HG03342 (cell line): ENCODE measurements around the gene FMNL2.
A peak's percentile ranks its signal among the peaks of the same experiment; 100 is the strongest.

Experiments used
- ATAC-seq: cut with Tn5 transposase; IDR thresholded peaks from one replicate; pipeline ENCODE4 v1.9.1; 2021; ENCODE audit warnings: mild to moderate bottlenecking, moderate library complexity; ENCODE audit not compliant: unreplicated experiment

FMNL2 gene

DNA sequence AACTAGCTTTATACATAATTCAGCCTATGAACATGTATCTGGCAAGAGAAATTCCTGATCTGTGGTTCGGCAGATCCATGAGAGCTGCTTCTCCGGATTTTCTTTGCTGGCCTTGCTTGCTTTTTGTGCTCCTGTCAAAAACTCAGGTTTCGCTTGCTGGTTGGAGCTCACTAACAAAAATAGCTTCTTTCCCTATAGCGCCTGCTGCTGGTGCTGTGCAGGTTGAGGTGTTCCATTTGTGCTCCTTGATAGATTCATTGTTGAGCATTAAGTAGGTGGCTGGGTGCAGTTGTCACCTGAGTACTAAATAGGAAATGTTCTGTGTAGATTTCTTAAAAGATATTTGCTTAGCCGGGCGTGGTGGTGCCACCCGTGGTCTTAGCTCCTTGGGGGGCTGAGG lies 234.2 kb downstream of the FMNL2 start:
- ATAC-seq, result no peak

DNA sequence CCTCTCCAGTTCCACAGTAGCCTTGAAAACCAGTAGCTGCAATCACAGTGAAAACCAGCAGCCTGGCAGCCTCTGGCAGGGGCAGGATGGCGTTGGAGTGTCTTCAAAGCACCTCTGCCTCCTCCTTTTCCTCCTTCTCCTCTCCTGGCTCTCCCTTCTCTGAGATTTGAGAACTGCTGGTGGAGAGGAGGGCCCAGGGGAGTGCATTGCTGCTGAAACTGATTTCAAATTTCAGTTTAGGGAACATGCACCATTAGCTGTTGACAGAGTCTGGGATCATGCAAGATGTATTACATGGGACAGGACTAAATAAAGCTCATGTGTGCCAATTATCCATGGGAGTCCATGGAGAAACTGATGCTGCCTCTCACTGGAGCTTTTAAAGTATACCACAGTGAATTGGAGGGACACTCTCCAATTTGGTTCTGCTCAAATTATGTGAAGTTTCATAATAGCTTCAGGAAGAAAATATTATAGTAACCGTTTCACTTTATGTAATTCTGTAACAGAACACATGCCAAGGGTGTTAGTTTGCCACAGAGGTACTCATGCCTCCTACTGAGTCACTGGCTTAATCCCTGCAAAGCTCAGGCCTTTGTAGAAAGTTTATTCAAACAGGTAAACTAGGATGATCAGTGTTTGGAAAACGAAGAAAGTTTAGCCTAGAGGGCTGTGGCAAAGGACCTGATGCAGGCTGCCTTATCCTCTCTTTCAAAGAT lies 236.2 kb downstream of the FMNL2 start:
- ATAC-seq, result no peak

DNA sequence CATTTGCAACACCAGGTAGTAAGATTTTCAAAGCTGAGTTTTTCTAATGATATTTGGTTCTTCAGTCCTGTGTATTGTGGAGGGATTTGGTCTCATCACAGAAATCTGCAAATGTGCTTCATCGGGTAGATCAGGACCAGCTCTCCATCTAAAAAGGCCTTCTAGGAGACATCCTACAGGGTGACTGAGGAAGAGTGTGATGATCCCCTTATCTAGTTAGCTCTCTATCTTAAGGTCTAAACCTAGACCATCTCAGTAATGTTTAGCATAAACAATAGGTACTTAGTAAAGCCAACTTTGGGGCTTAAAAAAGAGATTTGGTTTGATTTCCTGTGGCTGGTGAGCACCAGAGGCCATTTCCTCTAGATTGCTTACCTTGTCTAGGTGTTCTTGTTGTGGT lies 237.1 kb downstream of the FMNL2 start:
- no peak for ATAC-seq

DNA sequence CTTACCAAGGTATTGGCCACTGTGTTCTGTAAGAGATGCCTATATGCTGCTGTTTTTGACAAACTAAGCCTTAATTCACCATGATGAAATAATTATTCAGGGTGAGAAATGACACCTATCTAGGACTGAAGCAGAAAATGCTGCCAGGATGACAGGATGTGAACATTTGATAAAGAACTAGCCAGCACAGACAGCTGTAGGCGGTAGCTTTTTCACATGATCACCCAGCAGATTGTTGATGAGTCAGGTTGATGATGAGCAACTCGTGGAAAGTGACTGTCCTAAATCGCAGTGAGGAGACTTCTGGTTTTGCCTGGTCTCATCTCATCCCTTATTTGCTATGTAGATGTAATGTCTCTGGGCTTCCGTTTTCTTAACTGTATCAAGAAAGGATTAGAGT lies 238.2 kb downstream of the FMNL2 start:
- peak; percentile 95 for ATAC-seq

DNA sequence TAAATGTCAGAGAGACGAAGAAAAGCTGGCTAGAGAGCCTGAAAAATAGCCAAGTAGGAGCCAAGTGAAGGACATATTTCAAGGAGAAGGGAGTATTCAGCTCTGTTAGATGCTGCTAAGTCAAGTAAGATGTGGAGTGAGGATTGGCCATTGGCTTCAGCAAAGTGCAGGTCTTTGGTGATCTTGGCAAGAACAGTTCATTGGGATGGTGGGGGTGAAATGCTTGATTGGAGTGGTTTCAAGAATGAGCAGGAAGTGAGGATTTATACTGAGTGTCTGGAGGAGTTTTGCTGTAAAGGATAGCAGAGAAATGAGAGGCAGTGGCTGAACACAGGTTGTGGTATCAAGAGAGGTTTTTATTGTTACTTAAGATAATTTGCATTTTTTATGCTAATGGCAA lies 242.6 kb downstream of the FMNL2 start:
- no peak for ATAC-seq

DNA sequence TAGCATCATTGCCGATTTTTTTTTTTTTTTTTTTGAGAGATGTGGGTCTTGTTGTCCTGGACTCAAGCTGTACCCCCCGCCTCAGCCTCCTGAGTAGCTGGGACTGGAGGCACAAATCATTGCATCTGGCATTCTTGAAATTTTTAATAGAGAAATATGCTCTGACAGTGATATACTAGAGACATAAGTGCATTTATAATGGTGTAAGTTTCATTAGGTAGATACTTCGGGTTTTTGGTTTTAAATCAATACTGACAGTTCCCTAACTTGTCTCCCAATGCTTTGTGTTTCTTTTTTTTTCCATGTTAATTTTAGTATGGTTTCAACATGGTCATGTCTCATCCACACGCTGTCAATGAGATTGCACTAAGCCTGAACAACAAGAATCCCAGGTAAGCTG lies 243.6 kb downstream of the FMNL2 start:
- ATAC-seq, result no peak

DNA sequence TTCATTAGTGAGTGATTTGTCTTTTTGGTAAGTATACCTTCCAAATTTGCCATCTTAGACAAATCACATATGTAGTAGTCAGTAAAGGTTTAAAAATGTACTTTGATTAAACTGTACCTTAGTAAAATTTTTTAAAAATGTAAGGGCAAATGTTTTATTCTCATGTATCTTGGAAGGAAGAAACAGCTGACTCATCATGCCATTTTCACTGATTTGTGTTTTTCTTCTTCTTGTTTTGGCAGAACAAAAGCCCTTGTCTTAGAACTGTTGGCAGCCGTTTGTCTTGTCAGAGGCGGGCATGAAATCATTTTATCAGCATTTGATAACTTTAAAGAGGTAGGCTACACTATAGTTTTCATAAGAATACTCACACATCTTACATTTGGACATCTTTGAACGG lies 245.7 kb downstream of the FMNL2 start:
- ATAC-seq, result no peak

DNA sequence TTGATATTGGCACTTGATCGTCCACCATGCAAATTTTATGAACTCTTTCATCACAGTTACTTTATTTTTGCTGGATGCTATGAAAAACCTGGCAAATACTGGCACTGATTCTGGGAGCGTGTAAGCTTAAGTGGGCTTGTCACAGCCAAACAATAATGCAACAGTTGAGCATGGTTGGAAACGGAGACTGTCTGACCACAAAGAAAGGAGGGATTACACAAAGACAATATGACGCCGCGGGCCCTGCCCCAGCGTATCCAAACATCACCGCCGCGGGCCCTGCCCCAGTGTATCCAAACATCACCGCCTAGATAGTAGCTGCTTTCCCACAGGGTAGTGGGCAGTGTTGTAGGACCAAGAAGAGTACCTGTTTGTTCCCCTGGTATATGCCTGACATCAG lies 246.4 kb downstream of the FMNL2 start:
- ATAC-seq, result no peak

DNA sequence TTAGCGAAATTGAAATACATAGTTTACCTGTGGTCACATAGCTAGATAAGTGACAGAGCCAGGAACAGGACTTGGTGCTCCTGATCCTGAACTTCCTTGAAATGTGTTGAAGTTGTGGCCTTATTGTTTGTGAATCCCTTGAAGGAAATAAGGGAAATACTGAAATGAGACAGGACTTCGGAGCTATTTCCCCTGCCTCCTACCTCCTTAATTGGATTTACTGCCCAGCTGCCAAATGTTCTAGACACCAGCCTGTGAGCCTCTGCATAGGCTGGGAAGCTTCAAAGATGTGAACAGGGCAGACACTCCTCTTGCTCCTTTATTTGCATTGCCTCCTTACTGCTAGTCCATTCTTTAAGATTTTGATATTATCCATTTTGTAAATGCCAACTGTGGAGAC lies 247.1 kb downstream of the FMNL2 start:
- ATAC-seq, result no peak

DNA sequence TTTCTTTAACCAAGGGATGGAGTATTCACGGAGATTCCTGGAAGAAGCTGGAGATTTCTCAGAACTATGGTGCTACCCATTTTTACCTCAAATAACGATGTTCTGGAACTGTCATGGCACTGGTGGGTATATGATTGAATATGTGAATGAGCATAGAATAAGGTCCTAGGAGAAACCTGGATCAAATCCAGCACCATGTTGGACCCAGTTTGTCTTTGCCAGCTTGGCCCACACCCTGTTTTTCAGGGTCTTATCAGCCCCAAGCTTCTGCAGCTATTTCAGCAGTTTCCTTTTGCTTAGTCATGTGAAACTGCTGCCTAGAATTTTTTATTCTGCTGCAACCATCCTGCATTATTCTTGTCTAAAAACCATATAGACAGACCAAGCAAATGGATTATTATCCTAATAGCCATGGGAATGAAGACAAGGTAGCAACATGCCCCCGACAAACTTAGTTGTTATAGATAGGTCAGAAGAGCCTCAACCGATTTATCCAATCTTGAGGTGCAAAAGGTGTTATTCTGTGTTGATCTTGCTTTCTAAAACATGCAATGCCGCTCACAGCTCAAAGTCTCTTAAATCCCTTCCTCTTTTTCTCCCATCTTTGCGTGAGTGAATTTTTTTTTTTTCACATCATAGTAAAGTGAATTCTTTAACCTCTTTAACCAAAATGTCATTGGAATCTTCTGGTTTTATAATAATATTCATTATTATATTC lies 248.7 kb downstream of the FMNL2 start:
- no peak for ATAC-seq

DNA sequence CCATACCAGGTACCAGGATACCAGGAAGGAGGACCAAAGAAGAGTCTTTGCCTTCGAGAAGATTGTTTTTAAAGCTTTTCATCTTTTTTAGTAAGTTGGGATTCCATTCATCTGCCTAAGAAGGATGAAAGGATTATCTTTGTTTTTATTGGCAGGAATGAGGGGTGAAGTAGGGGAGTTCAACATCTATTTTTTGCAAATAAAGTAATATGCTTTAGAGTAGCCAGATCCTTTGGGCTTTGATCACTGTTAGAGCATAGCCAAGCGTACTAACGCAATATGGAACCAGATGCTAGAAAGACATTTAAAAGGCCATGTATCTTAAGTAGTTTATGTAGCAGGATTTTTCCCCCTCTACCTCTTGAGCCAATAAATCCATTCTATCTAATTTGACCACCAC lies 249.3 kb downstream of the FMNL2 start:
- ATAC-seq, result no peak

DNA sequence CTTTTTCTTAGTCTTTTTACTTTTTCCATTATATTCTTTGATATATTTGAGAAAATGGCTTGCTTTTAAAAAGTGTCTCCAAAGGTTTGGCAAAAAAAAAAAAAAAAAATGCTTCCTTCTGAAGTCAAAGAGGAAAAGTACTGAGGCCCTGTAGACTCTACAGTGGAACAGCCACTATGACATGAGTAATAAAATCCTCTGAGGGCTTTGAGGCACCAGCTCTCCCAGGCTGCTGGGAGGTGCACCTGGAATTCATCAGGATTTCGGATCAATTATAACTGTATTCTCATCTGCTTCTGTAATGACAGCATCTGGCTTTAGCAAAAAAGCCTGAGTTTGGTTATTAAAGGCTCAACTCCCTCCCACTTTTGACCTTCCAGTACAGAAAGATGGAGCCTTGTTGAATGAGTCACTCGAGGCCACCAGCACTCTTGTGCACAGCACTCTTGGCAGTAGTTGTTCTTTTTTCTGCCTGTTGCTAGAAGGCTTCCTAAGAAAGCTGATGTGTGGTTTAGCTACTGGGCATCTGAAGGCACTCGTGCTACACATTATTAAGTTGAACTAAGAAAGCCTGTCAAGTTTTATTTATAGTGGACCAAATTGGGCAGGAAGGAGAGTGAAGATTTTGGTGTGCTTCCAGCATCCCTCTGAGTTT lies 251.0 kb downstream of the FMNL2 start:
- ATAC-seq, result no peak

DNA sequence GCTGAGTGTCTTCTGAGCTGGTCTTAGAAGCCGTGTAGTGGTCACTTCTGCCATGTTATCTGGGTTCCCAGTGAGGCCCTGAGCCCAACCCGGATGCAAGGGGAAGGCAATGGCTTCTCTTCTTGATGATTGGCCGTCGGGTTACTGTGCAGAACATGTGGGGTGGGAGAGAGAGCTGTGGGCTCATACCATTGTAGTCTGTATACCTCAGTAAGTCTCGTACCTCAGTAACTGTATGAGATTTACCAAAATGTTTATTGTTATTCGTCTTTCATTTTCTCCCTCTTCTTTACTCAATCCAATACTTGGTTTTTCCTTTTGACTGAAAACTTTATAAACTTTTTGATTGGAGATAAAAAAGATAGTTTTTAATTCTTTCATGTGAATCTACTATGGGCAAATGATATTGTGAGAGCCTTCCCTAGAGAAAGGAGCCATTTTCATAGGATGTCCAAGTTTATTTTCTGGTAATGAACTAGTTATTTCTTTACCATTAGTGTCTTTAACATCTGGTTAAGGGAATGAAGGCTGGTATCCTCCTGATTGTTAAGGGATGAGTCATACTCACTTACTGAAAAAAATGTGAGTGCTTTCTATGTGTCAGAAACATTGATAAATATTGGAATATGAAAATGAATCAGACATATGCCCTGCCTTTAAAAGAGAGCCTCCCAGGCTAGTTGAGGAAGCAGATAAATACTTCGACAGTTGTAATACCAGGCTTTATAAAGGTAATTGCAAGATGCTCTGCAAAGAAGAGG lies 252.4 kb downstream of the FMNL2 start:
- ATAC-seq, result no peak

DNA sequence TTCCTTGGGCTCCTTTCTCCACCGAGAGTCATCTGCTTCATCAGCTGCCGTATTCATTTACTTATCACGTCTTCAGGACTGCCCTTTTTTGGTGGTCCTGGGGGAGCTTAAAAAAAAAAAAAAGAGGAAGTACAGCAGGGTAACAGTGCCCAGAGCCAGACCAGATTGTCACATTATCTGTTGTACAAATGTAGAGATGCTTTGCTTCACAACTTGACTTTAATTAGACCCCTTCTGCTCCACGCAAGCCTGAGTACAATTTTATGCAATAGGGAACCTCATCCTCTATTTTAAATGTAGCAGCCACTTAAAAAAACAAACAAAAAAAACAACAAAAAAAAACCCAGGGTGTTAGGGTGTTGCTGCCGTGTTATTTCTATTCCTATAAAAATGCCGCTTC lies 254.0 kb downstream of the FMNL2 start:
- ATAC-seq, result no peak

DNA sequence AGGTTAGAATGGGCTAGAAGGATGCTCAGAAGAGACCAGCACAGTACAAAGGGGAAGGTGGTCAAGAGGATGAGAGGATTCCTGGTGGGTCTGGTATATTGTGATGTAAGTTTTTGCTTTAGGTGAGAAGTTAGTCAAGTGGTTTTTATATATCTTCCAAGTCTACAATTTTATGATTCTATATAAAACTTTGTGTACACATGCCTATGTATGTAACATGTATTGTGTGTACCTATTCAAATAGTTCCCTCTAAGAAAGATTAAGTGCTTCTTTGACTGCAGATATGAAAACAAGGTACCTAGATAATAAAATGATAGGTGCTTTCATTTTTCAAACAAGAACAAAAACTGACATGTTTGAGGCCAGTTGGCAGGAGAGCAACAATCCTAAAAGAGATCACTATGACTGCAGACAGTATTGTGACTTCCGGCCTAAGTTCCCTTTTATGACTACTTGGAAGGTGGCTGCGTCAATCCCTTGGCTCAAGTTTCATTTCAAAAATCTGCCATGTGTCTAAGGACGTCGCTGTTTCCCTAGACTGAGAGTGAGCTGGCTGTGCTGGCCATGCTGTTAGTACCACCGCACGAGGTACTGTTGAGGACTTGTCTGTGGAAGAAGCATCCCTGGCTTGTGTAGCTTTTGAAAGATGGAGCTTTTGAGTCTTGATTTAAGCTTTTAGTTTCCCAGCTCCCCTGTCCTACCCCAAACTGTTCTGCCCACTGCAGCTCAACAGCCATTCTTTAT lies 259.2 kb downstream of the FMNL2 start:
- peak; percentile 89 for ATAC-seq

DNA sequence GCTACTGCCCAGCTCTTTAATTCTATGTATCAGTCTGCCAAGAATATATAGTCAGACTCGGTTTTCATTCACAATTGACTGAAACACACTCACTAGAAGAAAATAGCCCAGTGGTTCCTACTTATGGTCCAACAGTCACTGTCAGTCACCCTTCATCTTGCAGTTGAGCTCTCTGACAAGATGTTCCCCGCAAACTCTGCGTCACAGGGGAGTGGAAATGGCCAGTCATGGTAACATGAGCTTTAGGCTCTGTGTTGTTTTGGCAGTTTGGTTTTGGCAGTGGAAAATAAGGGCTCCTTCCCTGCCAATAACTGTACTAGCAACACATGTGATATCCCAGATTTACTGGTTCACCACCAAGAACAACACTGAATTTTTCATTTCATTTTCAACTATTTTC lies 259.8 kb downstream of the FMNL2 start:
- ATAC-seq, result no peak

DNA sequence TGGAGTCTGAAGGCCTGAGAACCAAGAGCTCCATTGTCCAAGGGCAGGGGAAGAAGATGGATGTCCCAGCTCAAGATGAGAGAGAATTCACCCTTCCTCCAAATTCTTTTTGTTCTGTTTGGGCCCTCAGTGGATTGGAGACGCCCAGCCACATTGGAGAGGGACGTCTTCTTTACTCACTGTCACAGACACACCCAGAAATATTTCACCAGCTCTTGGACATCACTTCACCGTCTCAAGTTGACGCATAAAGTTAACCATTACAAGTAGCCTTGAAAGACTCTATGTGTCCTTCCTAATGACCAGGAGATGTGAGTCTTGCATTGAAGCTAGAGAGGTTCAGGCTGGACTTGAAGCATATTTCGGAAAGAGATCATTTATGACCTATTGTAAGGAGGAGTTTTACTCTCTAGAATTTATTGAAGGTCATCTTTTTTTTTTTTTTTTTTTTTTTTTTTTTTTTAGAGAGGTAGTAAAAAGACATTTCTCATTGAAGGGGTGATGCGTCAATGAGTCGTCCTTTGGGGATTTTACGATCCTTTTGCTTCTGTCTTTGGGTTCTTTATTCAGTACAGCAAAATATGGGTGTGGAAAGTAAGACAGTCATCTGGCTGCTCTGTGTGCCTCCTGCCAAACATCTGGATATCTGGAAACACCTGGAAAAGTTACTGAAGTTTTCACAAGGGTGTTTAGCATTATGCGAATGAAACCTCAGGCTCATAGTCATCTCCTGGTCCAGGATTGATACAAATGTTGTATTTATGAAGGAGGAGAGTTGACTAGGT lies 264.2 kb downstream of the FMNL2 start:
- no peak for ATAC-seq

DNA sequence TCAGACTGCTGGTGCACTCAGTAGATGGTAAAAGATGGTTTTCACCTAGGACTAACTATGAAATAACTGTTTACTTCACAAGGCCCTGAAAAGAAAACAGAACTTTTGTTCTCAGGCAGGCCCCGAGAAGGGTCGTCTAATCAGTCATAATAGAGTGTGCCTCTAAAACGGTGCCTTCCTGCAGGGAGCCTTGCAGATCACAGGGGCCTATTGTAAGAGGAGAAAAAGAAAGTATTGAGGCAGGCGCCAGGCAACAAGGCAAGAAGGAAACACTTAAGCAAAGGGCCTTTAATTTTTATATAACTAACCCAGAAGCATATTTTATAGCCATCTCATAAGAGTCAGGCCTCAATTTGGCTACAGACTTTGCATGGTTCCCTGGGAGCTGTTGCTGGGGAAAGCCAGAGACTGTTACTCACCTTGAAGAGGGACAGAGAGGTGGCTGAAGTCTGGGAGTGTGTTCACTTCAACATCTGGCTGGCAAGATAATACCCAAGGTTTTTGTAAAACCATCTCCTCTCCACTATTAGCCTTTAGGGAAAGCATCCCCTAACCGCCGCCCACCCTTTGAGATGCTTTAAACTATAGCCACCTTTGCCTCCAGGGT lies 265.2 kb downstream of the FMNL2 start:
- no peak for ATAC-seq

DNA sequence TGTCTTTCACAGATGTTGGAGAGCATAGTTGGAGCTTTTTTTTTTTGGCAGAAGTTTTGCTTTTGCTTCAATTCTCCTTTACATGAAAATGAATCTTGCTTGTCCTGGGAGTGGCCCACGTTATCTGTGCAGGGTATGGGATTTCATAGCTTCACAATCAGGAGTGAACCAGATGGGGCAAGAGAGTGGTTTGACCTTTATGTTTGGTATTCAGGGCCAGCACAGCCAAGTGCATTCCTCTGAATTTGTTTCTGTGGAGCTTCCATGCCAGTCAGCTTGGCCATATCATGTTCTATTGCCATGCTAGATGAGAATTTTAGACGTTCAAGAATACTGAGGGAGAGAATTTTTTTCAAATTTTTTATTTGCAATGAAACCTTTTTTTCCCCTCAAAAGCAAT lies 265.7 kb downstream of the FMNL2 start:
- ATAC-seq, result no peak

DNA sequence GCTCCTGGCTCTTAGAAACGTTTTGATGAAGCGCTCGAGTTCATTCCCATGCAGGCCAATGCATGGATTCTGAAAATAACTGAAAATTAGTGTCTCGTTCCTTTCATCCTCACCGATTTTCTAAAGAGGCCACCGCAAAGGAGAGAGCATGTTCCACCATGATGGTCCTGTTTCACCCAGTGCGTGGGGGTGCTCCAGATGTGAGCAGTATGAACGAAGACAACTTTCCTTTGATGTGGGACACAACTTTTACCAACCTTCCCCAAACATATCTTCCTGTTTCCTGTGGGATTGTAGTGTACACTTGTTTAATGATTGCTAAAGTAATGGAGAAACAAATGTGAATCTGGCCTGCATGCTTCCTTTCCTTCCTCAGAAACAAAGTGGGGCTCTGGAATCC lies 267.8 kb downstream of the FMNL2 start:
- no peak for ATAC-seq
